GM12872 (cell line): ENCODE data around the gene NDUFA7.

Experiments
- TF ChIP-seq, protein P1 (sequence below): IDR thresholded peaks from 3 replicates; pipeline ENCODE4 v1.5.1; 2011; ENCODE audit warnings: low read depth, mild to moderate bottlenecking, low read length, moderate library complexity; ENCODE audit not compliant: insufficient read depth

The NDUFA7 gene

DNA sequence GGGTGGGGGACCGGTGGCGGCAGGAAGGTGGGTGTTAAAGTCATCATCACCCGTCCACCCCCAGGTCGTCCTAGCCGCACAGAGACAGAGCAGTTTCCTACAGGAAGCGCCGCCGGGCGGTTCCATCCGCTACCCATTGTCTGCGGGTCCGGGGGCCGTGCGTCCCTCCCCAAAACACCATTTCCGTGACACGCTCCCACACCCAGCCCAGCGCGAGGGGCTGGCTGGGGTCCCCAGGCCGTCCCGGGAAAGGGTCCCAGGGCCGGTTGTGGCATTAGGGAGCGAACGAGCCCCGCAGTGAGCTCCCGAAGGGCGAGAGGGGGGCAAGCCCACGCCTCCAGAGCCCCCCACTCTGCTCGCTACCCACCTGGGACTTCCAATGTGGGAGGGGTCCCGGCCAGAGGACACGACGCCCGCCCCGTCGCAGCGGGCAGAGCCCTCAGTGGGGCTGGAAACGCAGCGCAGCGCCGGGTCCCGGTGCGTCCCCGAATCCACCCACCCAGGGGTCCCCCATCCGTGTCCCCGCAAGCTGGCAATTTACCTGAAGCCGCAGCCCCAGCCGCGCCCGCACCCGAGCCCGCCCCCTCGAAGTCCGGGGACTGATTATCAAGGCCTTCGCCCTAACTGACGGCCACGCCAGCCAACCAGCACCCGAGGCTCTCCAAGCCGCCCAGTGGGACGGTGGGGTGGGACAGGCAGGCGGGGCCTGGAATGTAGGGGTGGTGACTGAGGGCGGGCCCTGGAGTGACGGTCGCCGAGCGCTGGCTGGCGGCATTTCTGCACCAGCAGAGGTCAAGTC lies 21.7 kb upstream of the NDUFA7 start, which contains the start of gene KANK3:
Gene KANK3 (minus strand): TSS at position 579 of the 799 bp plus-strand sequence. CDS start 5,434 bp downstream, outside the sequence.
- TF ChIP-seq, protein P1, sequence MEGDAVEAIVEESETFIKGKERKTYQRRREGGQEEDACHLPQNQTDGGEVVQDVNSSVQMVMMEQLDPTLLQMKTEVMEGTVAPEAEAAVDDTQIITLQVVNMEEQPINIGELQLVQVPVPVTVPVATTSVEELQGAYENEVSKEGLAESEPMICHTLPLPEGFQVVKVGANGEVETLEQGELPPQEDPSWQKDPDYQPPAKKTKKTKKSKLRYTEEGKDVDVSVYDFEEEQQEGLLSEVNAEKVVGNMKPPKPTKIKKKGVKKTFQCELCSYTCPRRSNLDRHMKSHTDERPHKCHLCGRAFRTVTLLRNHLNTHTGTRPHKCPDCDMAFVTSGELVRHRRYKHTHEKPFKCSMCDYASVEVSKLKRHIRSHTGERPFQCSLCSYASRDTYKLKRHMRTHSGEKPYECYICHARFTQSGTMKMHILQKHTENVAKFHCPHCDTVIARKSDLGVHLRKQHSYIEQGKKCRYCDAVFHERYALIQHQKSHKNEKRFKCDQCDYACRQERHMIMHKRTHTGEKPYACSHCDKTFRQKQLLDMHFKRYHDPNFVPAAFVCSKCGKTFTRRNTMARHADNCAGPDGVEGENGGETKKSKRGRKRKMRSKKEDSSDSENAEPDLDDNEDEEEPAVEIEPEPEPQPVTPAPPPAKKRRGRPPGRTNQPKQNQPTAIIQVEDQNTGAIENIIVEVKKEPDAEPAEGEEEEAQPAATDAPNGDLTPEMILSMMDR = no peak

DNA sequence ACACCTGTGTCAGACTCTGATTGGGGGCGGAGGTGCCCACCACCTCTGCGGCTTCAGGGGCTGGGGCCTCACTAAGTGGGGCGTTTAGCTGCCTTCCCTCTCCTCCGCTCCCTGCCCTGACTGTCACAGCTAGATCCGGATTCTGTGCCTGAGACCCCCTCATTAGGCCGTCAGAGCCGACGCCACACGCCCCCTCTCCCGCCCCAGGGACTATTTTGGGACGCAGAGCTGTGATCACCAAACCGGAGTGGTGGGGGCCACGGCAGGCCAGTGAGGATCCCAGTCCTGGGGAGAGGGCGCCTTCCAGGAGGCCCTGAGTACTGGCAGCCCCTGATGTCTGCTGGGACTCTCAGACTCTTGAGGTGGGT lies 21.1 kb upstream of the NDUFA7 start:
- TF ChIP-seq, protein P1 = no peak

DNA sequence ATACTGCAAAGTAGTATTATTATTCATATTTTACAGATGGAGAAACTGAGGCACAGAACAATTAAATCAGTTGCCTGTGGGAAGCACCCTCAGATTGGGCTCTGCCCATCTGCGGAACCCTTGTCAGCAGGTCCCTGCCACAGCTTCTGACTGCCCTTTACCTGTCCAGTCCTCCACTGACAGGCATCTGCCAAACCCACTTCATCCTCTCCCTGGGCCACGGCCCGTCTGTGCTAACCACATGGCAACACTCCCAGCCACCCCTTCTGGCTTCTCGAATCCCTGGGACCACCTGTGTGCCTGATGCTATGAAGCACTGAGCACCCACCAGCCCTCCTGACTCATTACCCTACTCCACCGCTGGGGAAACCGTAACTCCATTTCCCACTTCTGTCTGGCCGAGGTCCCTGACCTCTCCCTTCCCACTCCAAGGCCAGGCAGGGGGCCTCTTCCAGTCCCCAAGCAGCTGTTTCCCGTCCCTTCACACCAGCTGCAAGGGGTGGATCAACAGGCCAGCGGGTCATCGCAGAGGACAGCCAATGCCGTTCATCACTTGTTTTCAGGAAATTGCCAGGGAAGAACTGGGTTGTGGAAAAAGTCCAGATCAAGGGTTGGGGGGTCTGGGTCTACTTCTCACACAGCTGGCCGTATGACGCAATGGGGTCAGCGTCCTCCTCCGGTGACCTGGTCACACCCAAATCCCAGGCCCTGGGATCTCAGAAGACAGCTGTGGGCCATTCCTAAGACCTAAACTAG lies 19.3 kb upstream of the NDUFA7 start:
- TF ChIP-seq, protein P1 = no peak; the same call in 2 of the 3 replicates

DNA sequence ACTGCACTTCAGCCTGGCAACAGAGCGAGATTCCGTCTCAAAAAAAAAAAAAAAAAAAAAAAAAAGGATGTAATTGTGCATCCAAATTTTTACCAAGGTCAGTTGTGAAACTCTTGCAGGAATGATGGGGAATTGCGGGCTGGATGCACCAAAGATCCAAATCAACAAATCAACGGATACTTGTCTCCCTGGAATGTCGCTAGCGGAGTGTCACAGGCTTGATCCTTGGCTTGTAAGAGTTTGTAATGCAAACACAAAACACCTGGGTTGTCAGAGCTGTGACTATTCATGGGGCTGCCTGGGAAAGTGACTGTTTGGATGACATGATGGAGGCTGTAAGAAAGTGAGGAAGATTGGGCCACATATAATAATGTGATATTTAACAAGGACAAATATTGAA lies 17.7 kb upstream of the NDUFA7 start:
- TF ChIP-seq, protein P1 = no peak

DNA sequence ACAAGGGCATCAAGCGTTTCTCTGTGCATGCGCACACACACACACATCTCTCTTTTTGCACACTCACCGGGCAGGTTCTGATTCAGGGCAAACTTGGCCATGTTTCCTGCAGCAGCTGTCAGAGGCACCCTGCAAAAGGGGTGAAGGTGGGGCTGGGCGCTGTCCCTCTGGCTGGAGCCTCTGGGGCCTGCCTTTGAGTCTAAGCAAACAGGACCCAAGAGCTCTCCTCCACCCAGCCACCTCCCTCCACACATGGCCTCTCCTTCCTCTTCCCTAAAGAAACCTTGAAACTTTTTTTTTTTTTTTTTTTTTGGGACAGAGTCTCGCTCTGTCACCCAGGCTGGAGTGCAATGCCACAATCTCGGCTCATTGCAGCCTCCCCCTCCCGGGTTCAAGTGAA lies 16.6 kb upstream of the NDUFA7 start:
- TF ChIP-seq, protein P1 = no peak

DNA sequence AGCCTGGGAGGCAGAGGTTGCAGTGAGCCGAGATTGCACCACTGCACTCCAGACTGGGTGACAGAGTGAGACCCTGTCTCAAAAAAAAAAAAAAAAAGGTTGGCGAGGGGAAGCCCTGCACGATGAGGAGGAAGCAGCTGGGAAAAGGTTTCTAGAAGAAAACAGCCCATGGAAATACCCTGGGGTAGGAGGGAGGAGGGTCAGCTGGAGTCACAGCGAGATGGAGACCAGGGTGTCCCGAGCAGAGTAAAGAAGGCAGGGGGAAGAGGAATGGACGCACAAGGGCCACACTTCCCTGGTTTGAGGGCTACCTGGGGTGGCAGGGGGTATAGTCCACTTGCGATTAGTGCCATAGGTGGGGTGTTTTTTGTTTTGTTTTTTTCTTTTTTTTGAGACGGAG lies 15.5 kb upstream of the NDUFA7 start:
- TF ChIP-seq, protein P1 = no peak

DNA sequence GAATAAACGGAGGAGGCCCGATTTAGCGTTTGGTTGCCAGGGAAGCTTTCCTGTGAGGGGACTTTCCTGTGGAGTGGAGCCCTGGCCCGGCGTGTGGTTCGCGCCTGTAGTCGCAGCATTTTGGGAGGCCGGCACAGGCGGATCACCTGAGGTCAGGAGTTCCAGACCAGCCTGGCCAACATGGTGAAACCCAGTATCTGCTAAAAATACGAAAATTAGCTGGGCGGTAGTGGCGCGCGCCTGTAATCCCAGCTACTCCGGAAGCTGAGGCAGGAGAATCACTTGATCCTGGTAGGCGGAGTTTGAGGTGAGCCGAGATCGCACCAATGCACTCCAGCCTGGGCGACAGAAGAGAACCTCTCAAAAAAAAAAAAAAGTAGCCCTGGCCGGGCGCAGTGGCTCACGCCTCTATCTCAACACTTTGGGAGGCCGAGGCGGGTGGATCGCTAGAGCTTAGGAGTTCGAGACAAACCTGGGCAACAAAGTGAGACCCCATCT lies 14.9 kb upstream of the NDUFA7 start:
- TF ChIP-seq, protein P1 = no peak
